ENCODE results near the gene PDK2.

PDK2 gene

DNA sequence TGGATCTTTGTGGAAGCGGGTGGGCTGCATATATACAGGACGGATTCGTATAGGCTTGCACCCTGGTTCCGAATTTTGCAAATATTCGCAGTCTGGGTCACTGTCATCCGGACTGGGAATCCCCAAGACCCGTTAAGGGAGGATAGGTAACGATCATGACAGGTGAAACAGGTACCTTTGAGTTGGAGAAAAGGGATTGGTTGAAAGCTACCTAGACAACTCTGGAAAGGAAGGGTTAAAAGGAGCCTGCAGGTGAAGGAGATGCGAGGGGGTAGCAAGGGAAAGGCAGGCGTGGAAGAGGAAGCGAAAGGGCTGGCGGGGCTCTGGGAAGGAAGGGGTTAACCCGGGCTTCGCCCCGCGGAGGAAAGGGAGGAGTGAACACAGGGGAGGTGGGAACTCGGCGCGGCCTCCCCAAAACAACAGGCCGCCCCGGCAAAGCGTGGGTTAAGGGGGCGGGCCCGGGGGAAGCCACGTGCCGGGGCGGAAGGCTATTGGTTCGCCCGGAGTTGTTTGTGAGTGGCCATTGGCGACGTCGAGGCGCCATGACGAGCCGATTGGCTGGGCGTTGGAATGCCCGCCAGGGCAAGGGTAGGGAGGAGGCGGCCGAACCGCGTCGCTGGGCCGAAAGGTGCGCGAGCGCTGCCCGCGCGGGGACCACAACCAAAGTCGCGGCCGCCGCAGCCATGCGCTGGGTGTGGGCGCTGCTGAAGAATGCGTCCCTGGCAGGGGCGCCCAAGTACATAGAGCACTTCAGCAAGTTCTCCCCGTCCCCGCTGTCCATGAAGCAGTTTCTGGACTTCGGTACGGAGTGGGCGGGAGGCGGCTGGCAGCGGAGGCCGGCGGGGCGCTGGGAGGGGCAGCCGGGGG lies at the start of gene PDK2:
Gene PDK2, plus strand, starts transcription at position 599 of the 867 bp plus-strand sequence. Its CDS starts 85 bp downstream, at position 684.
- peak; percentile 96 for DNase-seq (ENCODE audit: low read depth)

DNA sequence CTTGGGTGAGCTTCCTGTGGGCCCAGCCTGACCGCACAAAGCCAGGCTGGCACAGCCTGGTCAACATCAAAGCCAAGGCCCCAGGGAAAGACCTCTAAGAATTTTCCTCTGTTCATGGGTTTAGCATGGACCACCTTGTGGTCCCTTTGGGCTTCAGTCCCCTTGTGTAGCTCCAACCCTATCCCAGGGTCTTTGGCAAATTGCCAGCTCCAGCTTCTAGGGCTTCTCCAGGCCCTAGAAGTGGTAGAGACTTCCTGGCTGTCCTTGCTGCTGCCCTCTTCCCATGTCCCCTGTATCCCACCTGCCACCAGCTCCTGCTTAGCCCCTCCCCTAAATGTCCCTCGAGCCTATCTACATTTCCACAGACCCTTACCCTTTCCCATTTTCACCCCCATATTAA lies 49.0 kb upstream of the PDK2 start:
- DNase-seq (ENCODE audit: low read depth) = no peak

- no peak for DNase-seq (ENCODE audit: low read depth)
Measured at GRCh38 chr17:50046667-50047066, 48.5 kb upstream of the PDK2 start.

GRCh38 chr17:50047083-50047482 lies 48.1 kb upstream of the PDK2 start:
- DNase-seq (ENCODE audit: low read depth) = no peak

GRCh38 chr17:50047488-50048126 lies 47.5 kb upstream of the PDK2 start:
- DNase-seq (ENCODE audit: low read depth) = no peak

DNA sequence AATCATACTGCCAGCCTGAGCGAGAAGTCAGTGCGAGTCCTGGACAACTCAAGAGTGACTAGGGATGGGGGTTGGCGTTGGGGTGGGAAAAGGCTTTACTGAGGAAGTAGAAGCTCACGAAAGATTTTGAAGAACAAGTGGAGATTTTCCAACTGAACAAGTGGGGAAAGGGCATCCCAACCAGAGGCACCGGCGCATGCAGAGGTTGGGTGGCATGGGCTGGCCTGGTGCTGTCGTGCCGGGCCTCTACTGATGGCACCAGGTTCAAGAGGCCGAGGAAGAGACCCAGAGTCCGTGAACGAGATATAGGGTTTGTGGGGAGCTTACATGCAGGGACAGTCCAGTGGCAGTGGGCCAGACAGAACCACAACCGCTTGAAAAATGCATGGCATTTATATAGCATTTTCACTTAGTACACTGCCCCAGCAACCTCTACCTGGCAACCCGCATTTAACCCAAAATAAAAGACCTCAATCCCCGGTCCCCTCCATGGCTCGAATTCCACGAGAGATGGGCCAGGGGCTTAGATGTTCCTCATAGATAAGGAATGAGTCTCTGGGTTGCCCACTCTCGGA lies 46.9 kb upstream of the PDK2 start:
- no peak for DNase-seq (ENCODE audit: low read depth)

DNA sequence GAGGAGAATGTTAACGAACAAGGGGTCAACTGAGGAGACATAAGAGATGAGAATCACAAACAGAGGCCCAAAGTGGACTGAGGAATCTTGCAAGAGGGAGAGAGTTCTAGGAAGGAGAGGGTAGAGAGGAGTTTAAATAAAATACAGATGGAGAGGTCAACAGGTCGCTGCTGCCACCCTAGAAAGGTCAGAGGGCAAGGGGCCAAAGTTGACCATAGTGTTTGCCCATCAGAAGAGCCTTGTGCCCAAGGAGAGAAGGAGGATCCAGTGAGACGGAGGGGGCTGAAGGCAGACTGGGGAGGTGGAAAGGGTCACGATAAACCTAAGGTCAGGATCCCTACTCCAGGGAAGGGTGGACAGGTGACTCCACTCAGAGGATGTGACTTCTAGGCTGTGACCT lies 46.2 kb upstream of the PDK2 start:
- no peak for DNase-seq (ENCODE audit: low read depth)

GRCh38 chr17:50049636-50050035 lies 45.5 kb upstream of the PDK2 start:
- no peak for DNase-seq (ENCODE audit: low read depth)

DNA sequence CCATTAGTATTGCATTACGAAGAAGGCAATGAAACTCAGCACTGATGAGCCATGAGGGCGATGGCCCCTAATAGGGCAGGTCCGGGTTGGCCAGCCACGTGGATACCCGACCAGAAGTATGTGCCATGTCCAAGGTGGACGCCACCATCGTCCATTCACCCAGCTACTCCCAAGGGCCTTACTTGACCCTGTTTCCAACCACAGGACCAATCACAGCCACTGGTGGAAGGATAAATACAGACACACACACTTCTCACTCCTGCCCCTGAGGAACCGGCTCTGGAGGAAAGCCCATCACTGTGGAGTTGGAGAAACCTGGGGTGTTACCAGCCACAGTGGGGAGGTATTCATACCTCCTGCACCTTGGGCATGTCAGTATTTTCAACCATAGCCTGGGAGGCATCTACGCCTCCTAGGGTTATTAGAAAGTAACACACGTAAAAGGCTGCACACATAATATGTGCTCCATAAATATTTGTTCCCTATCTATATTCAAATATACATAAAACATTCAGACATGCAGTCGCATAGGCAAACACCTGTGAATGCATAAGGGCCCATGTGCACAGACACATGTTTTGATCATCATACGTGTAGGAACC lies 44.6 kb upstream of the PDK2 start:
- DNase-seq (ENCODE audit: low read depth) = no peak

DNA sequence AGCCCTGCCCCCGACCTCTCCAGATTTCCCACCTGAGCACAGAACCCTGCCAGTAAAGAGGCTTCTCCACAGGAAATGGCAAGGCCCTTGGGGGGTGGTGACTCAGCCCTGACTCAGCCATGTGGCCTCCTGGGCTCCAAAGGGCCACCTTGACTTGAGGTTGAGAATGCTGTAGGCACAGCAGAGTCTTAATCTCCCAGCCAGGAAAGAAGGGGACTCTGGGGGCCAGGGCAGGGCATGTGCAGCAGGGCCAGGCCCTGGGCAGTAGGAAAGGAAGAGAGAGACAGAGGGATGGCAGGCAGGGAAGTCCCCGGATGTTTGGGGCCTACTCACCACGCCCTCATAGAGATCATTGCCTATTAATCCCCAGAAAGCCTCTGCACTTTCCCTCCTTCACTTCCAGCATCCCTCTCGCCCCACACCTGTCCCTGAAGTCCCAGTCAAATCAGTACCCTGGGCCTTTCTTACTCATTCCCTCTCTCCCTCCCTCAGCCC lies 44.0 kb upstream of the PDK2 start:
- no peak for DNase-seq (ENCODE audit: low read depth)

DNA sequence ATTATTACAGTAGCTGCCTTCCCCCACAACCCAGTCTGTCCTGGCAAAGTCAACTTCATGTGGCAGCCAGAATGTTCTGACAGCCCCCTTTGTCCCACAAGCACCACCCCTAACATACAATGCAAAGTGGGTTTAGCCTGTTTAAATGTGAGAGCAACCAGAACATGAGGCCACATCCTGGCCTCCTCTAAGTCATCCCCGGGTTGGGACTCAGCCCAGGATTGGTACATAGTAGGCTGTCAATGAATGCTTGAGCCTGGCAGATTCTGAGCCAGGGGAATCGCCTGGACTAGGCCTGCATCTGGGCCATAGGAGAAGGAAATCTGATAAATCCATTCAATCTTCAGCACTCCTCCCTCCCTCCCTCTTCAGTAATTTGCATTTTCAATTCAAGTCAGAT lies 43.5 kb upstream of the PDK2 start:
- no peak for DNase-seq (ENCODE audit: low read depth)

- DNase-seq (ENCODE audit: low read depth) = no peak
Measured at GRCh38 chr17:50052241-50052796, 42.8 kb upstream of the PDK2 start.

- no peak for DNase-seq (ENCODE audit: low read depth)
Measured at GRCh38 chr17:50052822-50053653, 42.1 kb upstream of the PDK2 start.

- DNase-seq (ENCODE audit: low read depth) = no peak
Measured at GRCh38 chr17:50053654-50053960, 41.5 kb upstream of the PDK2 start.

- DNase-seq (ENCODE audit: low read depth) = no peak
Measured at GRCh38 chr17:50055055-50055425, 40.1 kb upstream of the PDK2 start.

DNA sequence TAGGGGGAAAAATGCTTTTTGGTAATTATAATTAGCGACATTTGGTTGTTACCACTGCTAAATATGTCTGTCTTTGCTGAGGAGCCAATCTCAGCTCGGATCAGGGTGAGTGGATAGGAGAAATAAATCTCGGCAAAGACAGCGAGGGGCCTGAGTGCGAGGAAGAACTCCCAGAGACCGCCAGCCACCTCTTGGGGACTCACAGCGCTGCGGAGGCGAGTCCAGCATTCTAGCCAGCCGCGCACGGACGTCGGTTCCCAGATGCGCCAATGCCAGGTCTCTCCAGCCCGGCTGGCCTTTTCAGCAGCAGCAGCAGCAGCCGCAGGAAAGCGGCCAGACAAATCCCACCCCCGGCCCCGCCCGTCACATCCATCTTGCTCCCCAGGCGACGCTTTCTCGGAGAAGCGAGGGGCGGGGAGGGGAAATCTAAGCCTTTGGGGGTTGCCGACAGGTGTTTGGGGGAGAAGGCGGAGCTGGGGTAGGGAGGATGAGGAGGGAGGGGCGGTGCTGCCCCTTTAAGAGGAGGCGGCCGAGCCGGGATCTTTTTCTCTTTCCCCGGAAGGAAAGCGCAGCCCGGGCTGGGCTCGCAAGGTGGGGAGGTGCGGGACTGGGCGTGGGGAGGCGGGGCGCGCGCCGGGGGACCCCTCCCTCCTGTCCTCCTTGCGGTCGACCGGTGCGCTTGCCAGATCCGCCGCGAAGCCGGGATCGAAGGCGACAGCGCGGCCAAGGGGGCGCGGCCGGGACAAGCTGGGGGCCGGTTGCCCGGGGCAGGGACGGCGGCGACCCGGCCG lies 39.5 kb upstream of the PDK2 start, which contains the start of gene ITGA3:
Gene ITGA3, plus strand, starts transcription at position 685 of the 791 bp plus-strand sequence. CDS start 330 bp downstream, outside the sequence.
- peak; percentile 51 for DNase-seq (ENCODE audit: low read depth)

DNA sequence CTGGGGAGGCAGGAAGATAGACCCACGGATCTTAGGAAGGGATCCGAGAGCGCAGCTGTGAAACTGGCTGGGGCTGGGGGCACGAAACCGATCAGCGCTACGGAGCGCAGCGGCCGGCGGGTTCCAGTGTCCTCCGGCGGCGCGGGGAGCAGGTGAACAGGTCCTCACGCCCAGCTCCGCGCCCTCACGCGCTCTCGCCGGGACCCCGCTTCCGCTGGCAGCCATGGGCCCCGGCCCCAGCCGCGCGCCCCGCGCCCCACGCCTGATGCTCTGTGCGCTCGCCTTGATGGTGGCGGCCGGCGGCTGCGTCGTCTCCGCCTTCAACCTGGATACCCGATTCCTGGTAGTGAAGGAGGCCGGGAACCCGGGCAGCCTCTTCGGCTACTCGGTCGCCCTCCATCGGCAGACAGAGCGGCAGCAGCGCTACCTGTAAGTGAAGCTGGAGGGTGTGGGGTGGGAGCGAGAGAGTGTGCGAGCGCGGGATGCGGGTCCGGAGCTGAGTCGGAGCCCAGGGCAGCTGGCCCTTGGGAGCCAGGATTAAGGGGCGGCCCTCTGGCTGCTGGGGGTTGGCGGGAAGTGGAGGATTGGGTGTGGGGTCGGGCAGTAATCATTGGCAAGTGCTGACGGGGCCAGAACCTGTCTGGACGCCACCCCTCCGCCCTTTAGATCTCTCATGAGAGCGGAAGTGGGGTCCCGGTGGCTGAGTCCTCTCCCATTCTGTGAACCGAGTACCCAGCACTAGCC lies 38.8 kb upstream of the PDK2 start:
- DNase-seq (ENCODE audit: low read depth) = peak; percentile 34

- DNase-seq (ENCODE audit: low read depth) = no peak
Measured at GRCh38 chr17:50056961-50057330, 38.2 kb upstream of the PDK2 start.

DNA sequence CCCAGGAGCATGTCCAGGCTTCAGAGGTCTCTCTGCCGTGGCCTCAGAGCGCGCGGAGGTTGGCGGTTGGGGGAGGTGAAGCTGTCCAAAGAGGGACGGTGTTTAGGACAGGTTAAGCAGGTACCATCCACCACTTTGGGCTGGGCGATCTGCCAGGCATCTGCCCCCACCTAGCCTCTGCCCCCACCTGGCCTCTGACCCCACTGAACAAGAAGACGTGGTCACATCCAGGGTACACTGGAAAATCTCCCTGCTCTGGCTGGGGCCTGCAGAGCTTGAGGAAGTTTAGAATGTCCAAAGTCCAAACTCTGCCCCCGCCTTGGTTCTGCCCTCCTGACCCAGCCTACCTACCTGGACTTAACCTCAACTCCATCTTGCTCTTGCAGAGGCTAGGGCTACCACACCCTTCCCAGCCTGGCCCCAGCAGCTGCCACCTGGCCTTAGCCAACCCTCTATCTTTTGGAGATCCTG lies 37.6 kb upstream of the PDK2 start:
- no peak for DNase-seq (ENCODE audit: low read depth)
